GM13977 (cell line): ENCODE measurements around the gene INPP4B.

Experiments used
- DNase-seq: peaks from one replicate; pipeline ENCODE4 v3.0.0; 2012; ENCODE audit warnings: low spot score
- in situ Hi-C: fragments of 300-500 bp; cut with MboI; formaldehyde crosslinking; loops from one replicate; pipeline ENCODE4 v1.12.0; 2022; ENCODE audit warnings: low sequenced_read_pairs, low pct_unique_long_range_greater_than_20kb, mixed read lengths, inconsistent platforms; ENCODE audit not compliant: unreplicated experiment
- TF ChIP-seq, protein P1 (sequence below): IDR thresholded peaks from 2 replicates; pipeline ENCODE4 v1.5.1; 2012; ENCODE audit warnings: mild to moderate bottlenecking, control low read depth; ENCODE audit not compliant: insufficient read depth; ENCODE audit errors: extremely low read depth, missing control alignments

Gene INPP4B

DNA sequence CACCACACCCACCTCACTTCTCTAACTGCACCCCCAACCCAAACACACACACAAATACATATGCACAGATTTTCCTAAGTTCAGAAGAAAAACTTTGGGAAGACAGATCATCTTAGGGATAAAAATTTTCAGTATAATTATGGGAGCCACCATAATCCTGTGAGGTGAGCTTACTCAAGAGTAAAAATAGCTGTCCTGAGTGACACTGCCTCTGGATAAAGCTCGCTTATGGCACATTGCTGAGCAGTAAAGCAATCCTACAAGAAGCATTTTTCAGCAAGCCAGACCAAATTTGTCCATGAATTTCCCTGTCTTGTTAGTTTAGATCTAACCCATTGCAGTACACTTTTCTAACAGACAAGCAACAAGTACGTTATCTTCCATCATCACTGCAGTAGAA, 83.8 kb downstream of the INPP4B start:
- in situ Hi-C loops, result no loop called here
- TF ChIP-seq, protein P1, sequence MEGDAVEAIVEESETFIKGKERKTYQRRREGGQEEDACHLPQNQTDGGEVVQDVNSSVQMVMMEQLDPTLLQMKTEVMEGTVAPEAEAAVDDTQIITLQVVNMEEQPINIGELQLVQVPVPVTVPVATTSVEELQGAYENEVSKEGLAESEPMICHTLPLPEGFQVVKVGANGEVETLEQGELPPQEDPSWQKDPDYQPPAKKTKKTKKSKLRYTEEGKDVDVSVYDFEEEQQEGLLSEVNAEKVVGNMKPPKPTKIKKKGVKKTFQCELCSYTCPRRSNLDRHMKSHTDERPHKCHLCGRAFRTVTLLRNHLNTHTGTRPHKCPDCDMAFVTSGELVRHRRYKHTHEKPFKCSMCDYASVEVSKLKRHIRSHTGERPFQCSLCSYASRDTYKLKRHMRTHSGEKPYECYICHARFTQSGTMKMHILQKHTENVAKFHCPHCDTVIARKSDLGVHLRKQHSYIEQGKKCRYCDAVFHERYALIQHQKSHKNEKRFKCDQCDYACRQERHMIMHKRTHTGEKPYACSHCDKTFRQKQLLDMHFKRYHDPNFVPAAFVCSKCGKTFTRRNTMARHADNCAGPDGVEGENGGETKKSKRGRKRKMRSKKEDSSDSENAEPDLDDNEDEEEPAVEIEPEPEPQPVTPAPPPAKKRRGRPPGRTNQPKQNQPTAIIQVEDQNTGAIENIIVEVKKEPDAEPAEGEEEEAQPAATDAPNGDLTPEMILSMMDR, result no peak
- no peak for DNase-seq

DNA sequence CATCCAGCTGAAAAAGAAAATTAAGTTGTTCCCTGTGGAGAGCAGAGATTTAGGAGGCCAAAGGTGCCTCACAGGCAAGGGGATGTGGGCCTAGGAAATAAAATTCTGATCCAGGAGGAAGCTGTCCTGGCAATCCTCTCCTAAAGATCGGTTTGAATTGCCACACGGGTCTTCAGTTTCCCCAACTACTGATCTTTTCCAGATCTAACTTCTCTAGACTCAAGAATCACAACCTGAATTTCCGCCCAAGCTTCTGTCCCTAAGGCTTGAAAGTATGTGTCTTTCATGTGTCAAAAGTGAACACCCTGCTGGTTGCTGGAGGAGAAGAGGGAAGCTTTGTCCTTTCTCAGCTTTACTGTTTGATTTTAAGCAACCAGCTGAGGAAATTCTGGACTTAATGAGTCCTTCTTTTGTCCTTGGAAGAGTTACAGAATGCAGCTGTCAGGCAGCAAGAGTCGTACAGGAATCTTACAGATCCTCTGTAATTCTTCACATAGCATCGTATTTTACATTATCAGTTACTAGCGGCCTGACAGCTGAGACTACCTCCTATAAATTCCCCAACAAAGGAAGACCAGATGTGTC, 93.8 kb downstream of the INPP4B start:
- no peak for DNase-seq
- TF ChIP-seq, protein P1, result no peak
- in situ Hi-C loops, result no loop called here

DNA sequence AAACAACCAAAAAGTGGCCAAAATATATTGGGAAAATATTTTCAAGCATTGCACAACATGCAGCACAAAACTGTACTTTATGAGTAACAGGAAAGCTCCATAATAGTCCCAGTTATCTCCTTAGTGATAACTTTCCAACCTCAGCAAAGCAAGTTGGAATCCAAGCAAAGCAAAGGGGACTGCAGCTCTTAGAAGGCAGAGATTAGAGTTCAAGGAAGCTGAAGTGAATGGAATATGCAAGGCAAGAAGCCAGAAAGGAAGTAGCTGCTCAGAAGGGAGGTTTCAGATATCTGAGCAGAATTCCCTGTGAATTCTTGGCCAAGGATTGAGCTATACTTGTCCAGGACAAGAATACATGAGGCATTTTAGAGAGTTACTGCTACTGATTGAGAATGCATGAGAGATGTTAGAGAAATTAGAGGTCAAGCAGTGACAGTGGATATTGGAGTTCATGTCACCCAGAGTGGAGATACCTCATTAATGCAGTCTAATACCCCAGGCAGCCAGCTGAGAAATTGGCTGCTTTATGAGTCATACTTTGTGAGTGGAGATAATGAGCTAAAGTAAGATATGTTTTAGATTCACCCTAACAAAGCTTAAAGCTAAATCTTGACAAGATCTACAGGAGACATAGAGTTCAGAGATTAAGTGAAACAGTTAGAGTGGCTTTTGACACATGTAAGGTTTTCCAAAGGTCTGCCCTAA, 102.8 kb downstream of the INPP4B start:
- in situ Hi-C loops, result no loop called here
- DNase-seq, result no peak
- TF ChIP-seq, protein P1, result no peak

DNA sequence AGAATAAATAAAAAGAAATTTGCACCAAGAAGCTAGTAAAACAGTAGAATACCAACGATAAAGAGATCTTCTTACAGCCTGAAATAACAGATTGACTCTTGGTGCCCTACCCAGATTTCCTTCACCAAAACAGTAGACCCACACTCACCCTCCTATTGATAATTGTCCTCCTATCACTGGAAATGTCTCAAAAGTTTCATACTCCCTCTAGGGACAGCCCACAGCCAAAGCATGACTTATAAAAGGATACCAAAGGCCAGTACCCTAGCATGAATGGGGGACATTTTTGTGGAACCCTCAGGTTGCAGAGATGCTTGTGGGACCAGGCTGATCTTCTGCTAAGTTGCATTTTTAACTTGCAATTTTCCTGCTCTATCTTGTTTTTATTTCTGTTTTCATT, 104.1 kb downstream of the INPP4B start:
- TF ChIP-seq, protein P1, result no peak
- no peak for DNase-seq
- in situ Hi-C loops, result no loop called here

DNA sequence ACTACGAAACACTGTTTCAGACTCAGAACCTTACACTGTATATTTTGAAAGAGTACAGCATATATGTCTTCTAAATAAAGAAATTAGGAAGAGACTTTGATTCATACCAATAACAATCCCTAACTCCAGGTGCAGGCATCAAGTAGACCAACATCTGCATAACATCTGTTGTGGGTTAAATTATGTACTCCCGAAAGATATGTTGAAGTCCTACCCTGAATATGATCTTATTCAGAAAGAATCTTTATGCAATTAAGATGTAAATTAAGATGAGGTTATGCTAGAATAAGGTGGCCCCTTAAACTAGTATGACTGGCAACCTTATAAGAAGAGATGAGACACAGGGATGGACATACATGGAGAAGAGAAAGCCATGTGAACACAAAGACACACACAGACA, 117.9 kb downstream of the INPP4B start:
- in situ Hi-C loops, result no loop called here
- DNase-seq, result no peak
- TF ChIP-seq, protein P1, result no peak

DNA sequence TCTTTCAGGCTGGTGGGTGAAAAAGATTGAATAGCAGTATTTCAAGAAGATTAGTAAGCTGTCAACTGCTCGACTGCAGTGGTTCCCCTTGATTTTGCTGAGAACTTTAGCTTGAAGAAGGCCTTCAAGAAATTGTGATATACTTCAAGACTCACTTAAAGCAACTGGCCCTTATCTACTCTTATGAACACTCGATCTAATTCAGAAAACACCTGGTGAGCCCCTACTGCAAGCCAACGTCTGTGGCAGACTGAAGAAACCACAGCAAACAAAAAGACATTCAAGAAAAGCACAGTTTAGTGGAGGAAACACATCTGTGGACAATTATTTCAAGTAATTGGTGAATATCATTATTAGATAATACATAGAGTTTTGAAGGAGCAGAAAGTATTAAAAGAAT, 119.0 kb downstream of the INPP4B start:
- in situ Hi-C loops, result no loop called here
- TF ChIP-seq, protein P1, result no peak
- DNase-seq, result no peak
